Measurements from ENCODE around the gene KCNN4.

GRCh38 chr19:43768273-43769050 is 12.3 kb downstream of the KCNN4 start:
- TF ChIP-seq, protein P1, sequence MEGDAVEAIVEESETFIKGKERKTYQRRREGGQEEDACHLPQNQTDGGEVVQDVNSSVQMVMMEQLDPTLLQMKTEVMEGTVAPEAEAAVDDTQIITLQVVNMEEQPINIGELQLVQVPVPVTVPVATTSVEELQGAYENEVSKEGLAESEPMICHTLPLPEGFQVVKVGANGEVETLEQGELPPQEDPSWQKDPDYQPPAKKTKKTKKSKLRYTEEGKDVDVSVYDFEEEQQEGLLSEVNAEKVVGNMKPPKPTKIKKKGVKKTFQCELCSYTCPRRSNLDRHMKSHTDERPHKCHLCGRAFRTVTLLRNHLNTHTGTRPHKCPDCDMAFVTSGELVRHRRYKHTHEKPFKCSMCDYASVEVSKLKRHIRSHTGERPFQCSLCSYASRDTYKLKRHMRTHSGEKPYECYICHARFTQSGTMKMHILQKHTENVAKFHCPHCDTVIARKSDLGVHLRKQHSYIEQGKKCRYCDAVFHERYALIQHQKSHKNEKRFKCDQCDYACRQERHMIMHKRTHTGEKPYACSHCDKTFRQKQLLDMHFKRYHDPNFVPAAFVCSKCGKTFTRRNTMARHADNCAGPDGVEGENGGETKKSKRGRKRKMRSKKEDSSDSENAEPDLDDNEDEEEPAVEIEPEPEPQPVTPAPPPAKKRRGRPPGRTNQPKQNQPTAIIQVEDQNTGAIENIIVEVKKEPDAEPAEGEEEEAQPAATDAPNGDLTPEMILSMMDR (tag by site-specific recombination; IDR thresholded peaks at IDR 0.05): no peak
- no peak for TF ChIP-seq ZNF843 (tag by site-specific recombination; IDR thresholded peaks at IDR 0.05)
- TF ChIP-seq ZNF501 (tag by site-specific recombination; IDR thresholded peaks at IDR 0.05): no peak
